Loucy (cell line): Measurements from ENCODE around the gene FRAS1.

ENCODE experiments used
- EZH2phosphoT487 ChIP-seq: fragments of 200-600 bp; IDR thresholded peaks from 2 replicates; pipeline ENCODE4 v1.6.1; 2018; ENCODE audit warnings: antibody characterized with exemption, mild to moderate bottlenecking, moderate library complexity, borderline replicate concordance
- TF ChIP-seq, protein P1 (sequence below): fragments of 200-600 bp; sonication (generic); conservative IDR thresholded peaks from 2 replicates; pipeline ENCODE4 v1.5.1; 2014; ENCODE audit warnings: mild to moderate bottlenecking, antibody characterized with exemption, low read length

DNA sequence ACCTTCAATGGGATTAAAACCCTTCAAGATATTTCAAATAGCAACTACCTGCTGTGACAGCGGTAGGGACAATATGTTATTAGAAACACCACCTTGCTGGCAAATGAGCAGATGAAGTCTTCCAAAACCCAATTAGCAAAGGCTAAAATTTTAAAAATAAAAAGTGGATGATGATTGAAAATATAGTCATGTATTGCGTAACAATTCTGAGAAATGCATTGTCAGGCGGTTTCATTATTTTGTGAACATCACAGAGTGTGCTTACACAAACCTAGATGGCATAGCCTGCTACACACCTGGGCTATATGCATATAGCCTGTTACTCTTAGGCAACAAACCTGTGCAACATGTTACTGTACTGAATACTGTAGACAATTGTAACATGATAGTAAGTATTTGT is 403.2 kb downstream of the FRAS1 start:
- TF ChIP-seq, protein P1, sequence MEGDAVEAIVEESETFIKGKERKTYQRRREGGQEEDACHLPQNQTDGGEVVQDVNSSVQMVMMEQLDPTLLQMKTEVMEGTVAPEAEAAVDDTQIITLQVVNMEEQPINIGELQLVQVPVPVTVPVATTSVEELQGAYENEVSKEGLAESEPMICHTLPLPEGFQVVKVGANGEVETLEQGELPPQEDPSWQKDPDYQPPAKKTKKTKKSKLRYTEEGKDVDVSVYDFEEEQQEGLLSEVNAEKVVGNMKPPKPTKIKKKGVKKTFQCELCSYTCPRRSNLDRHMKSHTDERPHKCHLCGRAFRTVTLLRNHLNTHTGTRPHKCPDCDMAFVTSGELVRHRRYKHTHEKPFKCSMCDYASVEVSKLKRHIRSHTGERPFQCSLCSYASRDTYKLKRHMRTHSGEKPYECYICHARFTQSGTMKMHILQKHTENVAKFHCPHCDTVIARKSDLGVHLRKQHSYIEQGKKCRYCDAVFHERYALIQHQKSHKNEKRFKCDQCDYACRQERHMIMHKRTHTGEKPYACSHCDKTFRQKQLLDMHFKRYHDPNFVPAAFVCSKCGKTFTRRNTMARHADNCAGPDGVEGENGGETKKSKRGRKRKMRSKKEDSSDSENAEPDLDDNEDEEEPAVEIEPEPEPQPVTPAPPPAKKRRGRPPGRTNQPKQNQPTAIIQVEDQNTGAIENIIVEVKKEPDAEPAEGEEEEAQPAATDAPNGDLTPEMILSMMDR = no peak
- TF ChIP-seq EZH2phosphoT487 = no peak
